GM12891 (cell line): ENCODE results near the gene HORMAD2.

Experiments
- PAX5 ChIP-seq: IDR thresholded peaks from 2 replicates; pipeline ENCODE4 v1.6.1; 2011; ENCODE audit warnings: low read length, moderate library complexity, mild to moderate bottlenecking; ENCODE audit not compliant: insufficient read depth, severe bottlenecking
- POLR2A ChIP-seq: IDR thresholded peaks from 2 replicates; pipeline ENCODE4 v1.6.1; 2011; ENCODE audit warnings: low read depth, low read length, control low read depth
- POLR2AphosphoS5 ChIP-seq: IDR thresholded peaks from 2 replicates; pipeline ENCODE4 v1.6.1; 2011; ENCODE audit warnings: low read depth, low read length, control low read depth
- POU2F2 ChIP-seq: IDR thresholded peaks from 2 replicates; pipeline ENCODE4 v1.6.1; 2011; ENCODE audit warnings: low read depth, mild to moderate bottlenecking, control low read depth, low read length, moderate library complexity
- TAF1 ChIP-seq: IDR thresholded peaks from 2 replicates; pipeline ENCODE4 v1.6.1; 2011; ENCODE audit warnings: low read depth, low read length, control low read depth

DNA sequence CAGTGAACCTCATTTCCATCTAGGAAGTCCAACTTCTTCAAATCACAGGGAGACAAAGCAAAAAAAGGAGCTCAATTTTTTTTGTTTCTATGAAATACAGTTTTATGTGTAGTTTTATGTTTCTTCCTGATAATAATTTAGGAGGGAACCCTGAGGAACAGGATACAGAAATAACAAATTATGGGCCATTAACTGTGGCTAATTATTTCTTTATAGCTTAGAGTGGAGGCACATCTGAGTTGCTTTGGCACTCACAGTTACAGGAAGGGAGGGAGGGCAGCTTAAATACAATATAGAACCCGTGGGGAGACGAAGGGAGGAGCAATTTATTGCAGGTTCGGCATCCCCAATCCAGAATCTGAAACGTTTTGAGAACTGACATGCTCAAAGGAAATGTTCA lies 37.1 kb upstream of the HORMAD2 start:
- TF ChIP-seq POLR2AphosphoS5 (no peak), TAF1 (no peak), POLR2A (no peak), PAX5 (no peak), POU2F2 (no peak)
